Esophagus squamous epithelium (tissue), 4 donors: ENCODE results near the gene FOXL2NB.

Experiments used
- CTCF ChIP-seq, 6 experiments: fragments of 450-650 bp in 4 of 6; fragments of 200-600 bp in 2 of 6; sonication (generic) in 2 of 6; IDR thresholded peaks; one replicate each; pipeline ENCODE4 v1.5.1; 2016 to 2019; ENCODE audit warnings: antibody characterized with exemption in 6 of 6, mild to moderate bottlenecking in 4 of 6, moderate library complexity in 4 of 6
- POLR2A ChIP-seq, 4 donors: fragments of 450-650 bp; IDR thresholded peaks; one replicate each; pipeline ENCODE4 v1.6.1; 2017; ENCODE audit warnings: antibody characterized with exemption in 4 of 4, mild to moderate bottlenecking in 4 of 4, moderate library complexity in 3 of 4

GRCh38 chr3:138933981-138934691 lies 12.9 kb upstream of the FOXL2NB start:
- no peak for TF ChIP-seq CTCF (IDR thresholded peaks at IDR 0.05)
- TF ChIP-seq POLR2A (IDR thresholded peaks at IDR 0.05): no peak
